HG02970 (cell line): Measurements from ENCODE around the gene ITGA11.

Experiments
- ATAC-seq: cut with Tn5 transposase; IDR thresholded peaks from one replicate; pipeline ENCODE4 v1.9.1; 2021; ENCODE audit warnings: mild to moderate bottlenecking, moderate library complexity, moderate number of reproducible peaks; ENCODE audit not compliant: unreplicated experiment, low FRiP score

Gene ITGA11

GRCh38 chr15:68339481-68339880 lies 92.5 kb downstream of the ITGA11 start:
- no peak for ATAC-seq

DNA sequence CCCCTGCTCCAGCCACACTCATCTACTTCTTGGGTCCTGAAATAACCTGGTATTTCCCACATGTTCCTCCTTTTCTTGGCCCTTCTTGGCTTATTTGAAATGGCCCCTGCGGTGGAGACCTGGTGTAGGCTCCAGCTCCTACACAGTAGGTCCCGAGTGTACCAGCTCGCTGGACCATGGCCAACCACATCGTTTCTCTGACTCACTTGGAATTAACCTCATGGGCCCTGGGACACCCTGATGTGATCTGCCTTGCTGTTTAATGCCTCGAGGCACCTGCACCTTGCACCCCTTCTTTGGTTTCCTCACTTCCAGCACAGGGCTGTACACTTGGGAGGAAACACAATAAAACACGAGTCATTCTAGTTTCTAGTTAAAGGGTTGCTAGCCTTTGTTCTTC lies 94.1 kb downstream of the ITGA11 start:
- no peak for ATAC-seq

DNA sequence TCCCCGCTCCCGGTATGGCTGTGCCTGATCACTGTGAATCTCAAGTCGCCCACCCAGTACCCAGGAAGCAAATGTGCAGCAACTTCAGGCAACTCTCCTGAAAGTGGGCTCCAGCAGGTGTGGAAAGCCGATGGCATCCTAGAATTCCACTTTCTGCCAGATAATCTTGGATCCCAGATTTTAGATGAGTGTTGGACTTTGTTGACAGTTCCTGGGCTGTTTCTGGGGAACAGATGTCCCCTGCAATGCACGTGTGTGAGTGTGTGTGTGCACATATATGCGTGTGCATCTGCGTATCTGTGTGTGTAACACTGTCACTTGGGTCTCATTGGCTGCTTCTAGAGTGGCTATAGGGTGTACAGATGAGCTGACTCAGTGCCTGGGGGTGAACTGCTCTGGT lies 95.4 kb downstream of the ITGA11 start:
- no peak for ATAC-seq

DNA sequence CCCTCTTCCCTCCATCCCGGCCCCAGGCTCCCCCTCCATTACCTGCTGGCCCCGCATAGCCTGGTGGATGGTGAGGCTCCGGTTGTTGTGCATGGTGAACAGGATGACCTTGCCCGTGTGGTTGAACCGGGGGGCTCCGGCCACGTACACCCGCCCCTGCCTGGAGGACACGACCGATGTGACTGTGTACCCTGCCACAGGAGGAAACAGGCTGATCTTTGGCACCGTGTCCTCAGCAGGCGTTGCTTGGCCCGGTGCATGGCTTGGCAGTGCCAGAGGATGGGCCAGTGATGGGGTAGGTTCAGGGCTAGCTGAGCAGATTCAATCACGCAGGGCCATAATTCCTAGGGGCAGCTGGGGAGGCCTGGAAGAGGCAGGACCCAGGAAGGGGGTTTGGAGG lies 96.3 kb downstream of the ITGA11 start:
- ATAC-seq: no peak

GRCh38 chr15:68335251-68335650 lies 96.7 kb downstream of the ITGA11 start:
- no peak for ATAC-seq

DNA sequence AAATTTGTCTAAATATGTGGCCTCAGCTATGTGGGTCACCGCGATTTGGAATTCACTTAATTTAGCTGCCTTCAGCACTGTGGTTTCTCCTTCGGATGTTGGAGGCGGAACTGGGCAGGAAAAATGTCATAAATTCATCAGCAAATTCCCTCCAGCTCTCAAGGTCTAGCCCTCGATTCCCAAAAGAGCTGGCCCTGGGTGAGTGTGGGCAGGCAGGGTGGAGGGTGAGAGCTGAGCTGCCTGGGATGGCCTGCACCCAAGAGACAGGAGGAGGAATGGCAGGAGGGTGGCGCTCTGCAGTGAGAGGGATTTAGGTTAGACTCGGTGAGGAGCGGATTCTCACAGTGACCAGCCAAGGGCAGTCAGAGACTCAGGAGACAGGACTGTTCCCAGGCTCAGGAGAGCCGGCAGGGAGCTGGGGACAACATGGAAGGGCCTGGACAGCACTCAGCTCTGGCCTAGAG lies 97.3 kb downstream of the ITGA11 start:
- ATAC-seq: no peak

DNA sequence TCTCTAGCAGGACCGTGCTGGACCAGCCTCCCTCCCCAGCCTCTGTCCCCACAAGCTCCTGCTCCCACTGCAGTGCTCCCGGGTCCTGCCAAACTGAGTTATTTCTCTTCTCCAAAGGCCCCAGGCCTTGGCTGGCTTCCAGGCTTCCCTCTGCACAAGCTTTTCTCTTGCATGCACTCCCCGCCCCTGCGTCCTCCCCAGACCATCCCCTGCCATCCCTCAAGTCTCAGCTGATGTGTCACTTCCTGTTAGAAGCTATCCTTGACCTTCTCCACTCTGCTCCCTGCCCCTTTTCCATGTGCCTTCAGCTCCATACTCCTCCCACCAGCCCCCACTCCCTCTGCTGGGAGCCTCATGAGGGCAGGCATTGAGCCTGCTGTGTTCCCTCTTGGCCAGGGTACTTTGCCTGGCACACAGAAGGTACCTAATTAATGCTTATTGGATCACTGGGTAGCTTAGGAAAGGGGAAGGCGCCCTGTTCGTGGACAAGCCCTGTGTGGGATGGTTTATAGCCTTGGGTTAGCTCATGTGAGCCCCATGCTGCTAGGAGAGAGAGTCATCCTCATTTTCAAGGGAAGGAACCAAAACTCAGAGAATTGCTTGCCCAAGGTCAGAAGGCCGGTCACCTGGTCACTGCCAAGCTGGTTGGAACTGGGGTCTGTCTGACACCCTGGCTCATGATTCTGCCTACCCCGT lies 98.0 kb downstream of the ITGA11 start:
- no peak for ATAC-seq

DNA sequence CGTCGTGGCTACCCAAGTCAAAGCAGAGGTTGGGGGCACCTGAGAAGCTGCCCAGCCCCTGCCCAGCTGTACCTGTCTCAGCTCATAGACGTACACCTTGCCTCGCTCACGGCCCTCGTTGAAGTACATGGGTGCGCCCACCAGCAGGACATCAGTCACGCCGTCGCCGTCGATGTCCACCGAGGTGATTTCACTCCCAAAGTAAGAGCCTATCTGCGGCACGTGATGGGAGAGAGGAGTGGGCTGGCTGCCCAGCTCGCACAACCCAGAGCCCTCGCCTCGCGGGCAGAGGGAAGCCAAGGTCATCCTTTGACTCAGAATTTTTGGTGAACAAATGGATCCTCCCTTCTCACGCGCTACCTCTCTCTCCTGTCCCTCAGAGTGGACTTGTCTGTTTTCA lies 99.7 kb downstream of the ITGA11 start:
- no peak for ATAC-seq

DNA sequence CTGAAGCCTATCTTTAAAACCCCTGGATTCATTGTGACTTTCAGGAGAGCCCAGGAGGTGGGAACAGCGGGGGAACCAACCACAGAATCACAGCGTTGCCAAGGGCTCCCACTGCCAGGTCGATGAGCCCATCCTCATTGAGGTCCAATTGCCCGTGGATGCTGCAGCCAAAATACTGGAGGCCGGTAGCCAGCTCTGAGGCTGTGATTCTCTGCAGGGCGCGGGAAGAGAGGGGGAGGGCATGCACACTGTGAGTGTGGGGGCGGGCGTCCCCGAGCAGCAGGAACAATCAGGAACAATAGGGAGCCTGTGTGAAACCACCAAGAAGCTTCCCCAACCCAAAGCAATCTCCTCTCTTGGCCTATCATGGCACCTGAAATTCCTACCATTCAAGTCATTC lies 101.1 kb downstream of the ITGA11 start:
- no peak for ATAC-seq

DNA sequence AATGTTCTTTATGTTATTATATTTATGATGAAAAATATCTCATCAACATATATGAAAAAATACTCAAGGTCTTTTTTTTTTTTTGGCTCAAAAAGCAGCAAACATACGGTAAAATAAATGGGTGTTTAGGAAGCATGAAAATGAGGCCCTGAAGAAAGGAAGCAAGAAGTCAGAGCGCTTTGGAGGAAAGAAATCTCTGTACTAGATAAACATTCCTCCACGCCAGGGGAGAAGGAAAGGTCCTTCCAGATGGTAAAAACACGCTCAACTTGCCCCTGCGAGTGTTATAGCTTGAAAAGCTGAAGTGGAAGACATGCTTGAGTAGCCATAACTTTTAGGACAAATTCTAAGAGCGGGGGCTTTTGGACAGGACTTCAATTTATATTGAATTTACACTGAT lies 101.5 kb downstream of the ITGA11 start:
- no peak for ATAC-seq

DNA sequence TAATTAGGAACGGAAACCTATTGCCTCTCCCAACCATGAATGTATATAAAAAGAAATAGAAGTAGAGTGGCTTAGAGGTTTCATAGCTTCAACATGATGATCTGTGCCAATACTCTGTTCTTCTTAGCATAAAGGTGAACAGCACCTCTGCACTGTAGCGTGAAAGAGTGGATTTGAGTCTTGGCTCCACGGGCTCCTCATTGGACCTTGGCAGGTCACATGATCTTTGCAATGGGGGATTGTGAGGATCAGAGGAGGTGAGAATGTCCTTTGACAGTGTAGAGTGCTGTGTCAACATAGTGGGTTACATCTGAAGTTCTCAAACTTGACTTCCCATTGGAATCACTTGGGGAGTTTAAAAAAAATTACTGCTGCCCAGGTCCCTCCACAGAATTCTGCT lies 103.0 kb downstream of the ITGA11 start:
- no peak for ATAC-seq

DNA sequence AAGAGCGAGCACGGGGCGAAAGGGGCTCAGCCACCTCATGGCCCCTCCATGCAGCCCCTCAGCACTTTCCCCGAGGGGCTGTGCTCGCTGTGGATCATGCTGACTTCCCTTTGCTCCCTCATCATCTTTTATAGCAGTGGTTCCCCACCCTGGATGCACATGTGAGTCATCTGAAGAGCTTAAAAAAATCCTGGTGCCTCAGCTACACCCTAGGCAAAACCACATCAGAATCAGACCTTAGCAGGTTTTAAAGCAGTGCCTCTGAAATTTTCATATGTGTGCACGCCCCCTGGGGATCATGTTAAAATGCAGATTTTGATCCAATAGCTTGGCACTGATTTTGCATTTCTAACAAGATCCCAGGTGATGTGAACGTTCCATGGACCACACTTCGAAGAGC lies 103.5 kb downstream of the ITGA11 start:
- no peak for ATAC-seq

GRCh38 chr15:68326711-68327354 lies 105.1 kb downstream of the ITGA11 start:
- ATAC-seq: no peak

DNA sequence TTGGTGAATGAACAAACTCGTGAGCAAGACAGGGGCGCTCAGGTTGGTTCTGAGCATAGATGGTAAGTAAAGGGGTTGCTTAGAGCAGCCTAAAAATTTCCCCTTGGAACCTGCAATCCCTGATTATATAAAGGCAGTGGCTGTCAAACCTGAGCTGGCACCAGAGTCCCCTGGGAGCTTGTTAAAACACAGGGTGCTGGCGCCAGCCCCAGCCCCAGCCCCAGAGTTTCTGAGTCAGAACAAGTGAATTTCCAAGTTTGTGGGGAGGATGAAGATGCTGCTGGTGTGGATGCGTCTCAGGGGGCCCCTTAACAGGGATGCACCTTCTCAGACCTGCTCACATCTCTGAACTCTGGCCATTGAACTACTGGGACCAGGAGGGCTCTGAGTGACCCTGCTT lies 106.2 kb downstream of the ITGA11 start:
- no peak for ATAC-seq

DNA sequence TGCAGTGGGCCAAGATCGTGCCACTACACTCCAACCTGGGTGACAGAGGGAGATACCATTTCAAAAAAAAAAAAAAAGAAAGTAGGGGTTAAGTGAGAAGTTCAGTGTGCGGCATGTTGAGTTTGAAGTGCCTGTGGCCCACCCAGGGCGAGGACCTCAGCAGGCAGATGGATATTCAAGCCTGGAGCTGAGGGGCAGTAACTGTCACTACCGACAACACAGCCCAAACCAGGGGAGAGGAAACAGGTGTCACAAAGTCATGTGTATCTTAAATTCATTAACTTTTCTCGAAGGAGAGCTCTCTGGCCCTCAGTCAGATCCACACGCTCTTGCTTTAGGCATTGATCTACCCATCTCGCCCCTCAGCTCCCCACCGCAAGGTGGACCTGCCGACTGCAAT lies 109.2 kb downstream of the ITGA11 start:
- ATAC-seq: no peak

GRCh38 chr15:68321229-68321628 lies 110.7 kb downstream of the ITGA11 start:
- no peak for ATAC-seq

DNA sequence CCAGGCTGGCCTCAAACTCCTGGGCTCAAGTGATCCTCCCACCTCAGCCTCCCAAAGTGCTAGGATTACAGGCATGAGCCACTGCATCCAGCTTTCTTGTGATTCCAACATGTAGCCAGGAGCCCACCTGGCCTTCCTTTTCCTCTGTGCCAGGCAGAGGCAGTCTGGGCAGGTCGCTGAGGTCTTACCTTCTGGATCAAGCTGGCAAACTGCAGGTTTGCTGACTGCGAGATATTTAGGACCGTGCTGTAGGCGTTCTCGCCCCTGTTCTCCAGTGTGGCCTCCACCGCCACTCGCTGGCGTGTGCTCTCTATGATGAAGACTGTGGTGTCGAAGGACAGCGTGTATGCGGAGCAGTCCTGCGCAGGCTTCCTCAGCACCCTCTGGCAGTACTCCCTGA lies 112.0 kb downstream of the ITGA11 start:
- no peak for ATAC-seq

DNA sequence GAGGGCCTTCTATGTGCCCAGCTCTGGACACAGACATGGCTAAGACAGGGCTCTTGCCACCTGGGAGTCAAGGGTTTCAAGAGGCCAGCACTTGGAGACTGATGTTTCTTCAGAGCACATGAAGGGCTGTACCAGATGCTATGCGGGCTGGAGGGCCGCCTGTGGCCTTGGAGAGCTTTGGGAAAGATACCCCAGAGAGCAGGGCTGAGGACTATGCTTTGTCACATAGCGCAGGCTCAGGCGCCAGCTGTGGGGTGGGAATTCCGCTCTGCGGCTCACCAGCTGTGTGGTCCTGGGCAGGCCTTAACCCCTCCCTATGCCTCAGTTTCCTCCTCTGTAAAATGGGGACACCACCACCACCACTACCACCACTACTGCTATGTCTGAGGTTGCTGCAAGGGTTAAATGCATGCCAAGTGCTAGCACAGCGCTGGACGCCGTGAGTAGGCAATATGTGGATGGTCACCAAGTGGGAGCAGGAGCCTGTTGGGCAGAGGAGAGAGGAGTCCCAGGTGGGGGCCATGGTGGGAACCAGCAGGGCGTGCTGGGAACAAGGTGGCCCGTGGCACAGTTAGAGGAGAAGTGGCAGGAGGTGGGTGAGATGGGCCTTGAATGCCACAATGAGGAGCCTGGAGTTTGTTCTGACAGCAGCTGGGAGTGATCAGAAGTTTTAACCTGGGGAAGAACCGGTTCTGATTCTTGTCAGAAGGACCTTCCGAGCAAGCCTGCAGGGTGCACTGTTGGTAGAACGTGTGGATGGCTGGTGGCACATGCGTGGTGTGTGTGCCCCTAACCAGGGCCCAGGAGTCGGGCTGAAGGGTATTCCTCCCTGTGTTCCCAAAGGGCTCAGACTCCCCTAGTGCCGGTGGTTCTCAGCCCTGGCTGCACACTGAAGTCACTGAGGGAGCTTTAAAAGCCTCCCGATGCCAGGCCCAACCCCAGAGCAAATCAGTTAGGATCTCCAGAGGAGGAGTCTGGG lies 112.7 kb downstream of the ITGA11 start:
- ATAC-seq: no peak

- no peak for ATAC-seq
These were observed 113.7 kb downstream of the ITGA11 start for GRCh38 chr15:68318008-68318835.

DNA sequence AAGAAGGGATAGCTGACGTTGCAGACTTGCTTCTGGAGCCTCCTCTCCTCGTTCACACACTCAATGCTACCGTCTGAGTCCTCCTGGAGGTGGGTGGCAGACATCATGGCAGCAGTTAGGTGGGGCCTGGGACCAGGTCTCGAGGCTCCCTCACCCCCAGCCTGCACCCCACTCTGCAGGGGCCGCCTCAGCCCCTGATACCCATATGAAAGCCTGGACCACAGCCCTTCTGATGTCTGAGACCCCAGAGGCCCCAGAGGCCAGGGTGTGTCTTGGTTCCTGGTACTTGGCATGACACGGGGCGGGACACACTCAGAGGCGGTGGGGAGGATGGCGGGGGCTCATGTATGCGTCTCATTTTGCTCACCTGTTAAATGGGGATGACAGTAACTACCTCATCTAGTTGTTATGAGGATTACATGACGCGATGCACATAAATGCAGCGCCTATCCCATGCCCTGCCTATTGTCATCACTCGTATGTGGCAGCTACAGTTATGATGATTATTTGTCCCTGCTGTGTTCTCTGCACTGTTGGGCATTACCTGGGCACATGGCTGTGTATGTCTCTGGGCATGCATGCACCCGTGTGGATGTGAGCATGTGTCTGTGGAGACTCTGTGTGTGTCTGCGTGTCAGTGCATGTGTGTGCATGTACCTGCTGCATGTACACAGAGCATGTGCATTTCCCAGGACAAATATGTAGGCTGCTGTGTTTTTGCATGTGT lies 114.5 kb downstream of the ITGA11 start:
- no peak for ATAC-seq
